Parathyroid adenoma (tissue), 2 donors: ENCODE measurements around the gene CLEC3B.

Source experiments
- H2AFZ ChIP-seq: fragments of 300-600 bp; sonication (generic); one replicate; pipeline ENCODE4 v1.7.0; 2017; ENCODE audit warnings: antibody characterized with exemption, mild to moderate bottlenecking
- H3K27ac ChIP-seq: fragments of 300-600 bp; sonication (generic); one replicate; pipeline ENCODE4 v1.7.0; 2017
- H3K27me3 ChIP-seq: fragments of 300-600 bp; sonication (generic); one replicate; pipeline ENCODE4 v1.7.0; 2017; ENCODE audit warnings: low read length; ENCODE audit not compliant: control insufficient read depth, insufficient read depth
- H3K36me3 ChIP-seq: fragments of 300-600 bp; sonication (generic); one replicate; pipeline ENCODE4 v1.7.0; 2017; ENCODE audit warnings: low read length; ENCODE audit not compliant: control insufficient read depth, insufficient read depth
- H3K4me1 ChIP-seq: fragments of 300-600 bp; sonication (generic); one replicate; pipeline ENCODE4 v1.7.0; 2017; ENCODE audit warnings: control low read depth
- H3K4me2 ChIP-seq: fragments of 300-600 bp; sonication (generic); one replicate; pipeline ENCODE4 v1.7.0; 2017; ENCODE audit warnings: low read length
- H3K4me3 ChIP-seq: fragments of 300-600 bp; sonication (generic); one replicate; pipeline ENCODE4 v1.7.0; 2017; ENCODE audit warnings: low read depth, low read length
- H3K79me2 ChIP-seq: fragments of 300-600 bp; sonication (generic); one replicate; pipeline ENCODE4 v1.7.0; 2017; ENCODE audit warnings: control low read depth
- H3K9ac ChIP-seq: fragments of 300-600 bp; sonication (generic); one replicate; pipeline ENCODE4 v1.7.0; 2017; ENCODE audit warnings: mild to moderate bottlenecking
- H3K9me3 ChIP-seq: fragments of 300-600 bp; sonication (generic); one replicate; pipeline ENCODE4 v1.7.0; 2017; ENCODE audit warnings: low read length; ENCODE audit not compliant: control insufficient read depth
- TF ChIP-seq, protein P1 (sequence below): fragments of 300-600 bp; sonication (generic); IDR thresholded peaks from one replicate; pipeline ENCODE4 v1.7.0; 2017; ENCODE audit warnings: antibody characterized with exemption, mild to moderate bottlenecking
- donor health status: primary hyperparathyroidism.

CLEC3B gene

DNA sequence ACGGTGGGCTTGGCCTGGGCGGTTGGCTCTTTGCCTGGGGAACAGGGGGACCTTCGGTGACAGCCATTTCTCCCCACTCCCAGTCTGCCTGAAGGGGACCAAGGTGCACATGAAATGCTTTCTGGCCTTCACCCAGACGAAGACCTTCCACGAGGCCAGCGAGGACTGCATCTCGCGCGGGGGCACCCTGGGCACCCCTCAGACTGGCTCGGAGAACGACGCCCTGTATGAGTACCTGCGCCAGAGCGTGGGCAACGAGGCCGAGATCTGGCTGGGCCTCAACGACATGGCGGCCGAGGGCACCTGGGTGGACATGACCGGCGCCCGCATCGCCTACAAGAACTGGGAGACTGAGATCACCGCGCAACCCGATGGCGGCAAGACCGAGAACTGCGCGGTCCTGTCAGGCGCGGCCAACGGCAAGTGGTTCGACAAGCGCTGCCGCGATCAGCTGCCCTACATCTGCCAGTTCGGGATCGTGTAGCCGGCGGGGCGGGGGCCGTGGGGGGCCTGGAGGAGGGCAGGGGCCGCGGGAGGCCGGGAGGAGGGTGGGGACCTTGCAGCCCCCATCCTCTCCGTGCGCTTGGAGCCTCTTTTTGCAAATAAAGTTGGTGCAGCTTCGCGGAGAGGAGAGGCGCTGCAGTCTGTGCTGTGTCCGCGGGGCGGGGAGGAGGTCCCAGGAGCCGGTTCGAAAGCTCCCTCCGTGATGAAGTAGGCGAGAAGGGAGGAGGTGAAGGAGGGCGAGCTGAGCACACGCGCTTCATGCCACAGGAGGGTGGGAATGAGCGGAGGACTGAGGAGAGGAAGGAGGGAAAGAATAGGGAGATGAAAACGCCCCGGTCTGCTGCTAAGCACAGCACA lies 9.6 kb downstream of the CLEC3B start:
- H2AFZ ChIP-seq: peak overlapping the region; percentile 56
- peak overlapping the region; percentile 24 for H3K4me2 ChIP-seq
- no peak overlapping the region for H3K9ac ChIP-seq
- H3K9me3 ChIP-seq: no peaks in the 10 kb centered on the region
- TF ChIP-seq, protein P1, sequence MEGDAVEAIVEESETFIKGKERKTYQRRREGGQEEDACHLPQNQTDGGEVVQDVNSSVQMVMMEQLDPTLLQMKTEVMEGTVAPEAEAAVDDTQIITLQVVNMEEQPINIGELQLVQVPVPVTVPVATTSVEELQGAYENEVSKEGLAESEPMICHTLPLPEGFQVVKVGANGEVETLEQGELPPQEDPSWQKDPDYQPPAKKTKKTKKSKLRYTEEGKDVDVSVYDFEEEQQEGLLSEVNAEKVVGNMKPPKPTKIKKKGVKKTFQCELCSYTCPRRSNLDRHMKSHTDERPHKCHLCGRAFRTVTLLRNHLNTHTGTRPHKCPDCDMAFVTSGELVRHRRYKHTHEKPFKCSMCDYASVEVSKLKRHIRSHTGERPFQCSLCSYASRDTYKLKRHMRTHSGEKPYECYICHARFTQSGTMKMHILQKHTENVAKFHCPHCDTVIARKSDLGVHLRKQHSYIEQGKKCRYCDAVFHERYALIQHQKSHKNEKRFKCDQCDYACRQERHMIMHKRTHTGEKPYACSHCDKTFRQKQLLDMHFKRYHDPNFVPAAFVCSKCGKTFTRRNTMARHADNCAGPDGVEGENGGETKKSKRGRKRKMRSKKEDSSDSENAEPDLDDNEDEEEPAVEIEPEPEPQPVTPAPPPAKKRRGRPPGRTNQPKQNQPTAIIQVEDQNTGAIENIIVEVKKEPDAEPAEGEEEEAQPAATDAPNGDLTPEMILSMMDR: no peak
- no peaks in the 10 kb centered on the region for H3K27me3 ChIP-seq
- H3K27ac ChIP-seq: peak overlapping the region; percentile 24
- no peaks in the 10 kb centered on the region for H3K79me2 ChIP-seq
- H3K4me3 ChIP-seq: no peak overlapping the region
- peaks cover 5% of the 10 kb centered on the region for H3K4me1 ChIP-seq
- no peaks in the 10 kb centered on the region for H3K36me3 ChIP-seq

DNA sequence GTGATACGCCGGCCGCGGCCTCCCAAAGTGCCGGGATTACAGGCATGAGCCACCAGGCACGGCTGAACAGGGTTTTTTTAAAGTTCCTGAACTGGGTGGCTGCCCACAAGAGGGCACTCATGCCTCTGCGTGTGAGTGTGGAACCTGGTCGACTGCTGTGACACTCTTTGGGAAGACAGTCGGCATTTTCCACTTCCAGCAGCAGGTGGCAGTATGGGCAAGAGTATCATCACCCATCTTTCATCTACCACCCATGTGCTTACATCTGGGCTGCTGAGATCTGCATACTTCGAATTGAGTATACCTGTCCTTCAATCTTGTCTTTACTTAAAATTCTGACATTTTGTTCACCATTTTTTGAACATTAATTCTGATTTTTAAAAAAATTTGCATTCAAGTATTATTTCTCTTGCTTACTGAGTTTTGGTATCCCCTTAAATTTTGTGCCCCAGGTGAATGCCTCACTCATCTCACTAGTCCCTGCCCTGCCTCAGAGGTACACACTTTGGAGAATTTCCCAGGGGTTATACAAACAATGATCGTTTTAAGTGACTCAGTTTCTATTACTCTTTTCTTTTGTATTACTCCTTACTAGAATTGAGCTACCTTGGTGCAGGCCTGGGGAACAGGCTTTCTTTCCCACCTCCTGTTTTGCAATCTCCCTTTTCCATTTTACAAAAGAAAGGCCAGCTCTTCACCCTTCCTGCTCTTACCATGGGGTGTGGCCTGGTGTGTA lies 11.8 kb downstream of the CLEC3B start:
- Histone ChIP-seq H3K4me1 (peaks cover 5% of the 10 kb centered on the region), H3K27me3 (no peaks in the 10 kb centered on the region), H3K4me3 (no peak overlapping the region), H2AFZ (peak overlapping the region; percentile 25), H3K36me3 (no peaks in the 10 kb centered on the region), H3K4me2 (no peak overlapping the region), H3K79me2 (no peaks in the 10 kb centered on the region), H3K9me3 (no peaks in the 10 kb centered on the region), H3K27ac (no peak overlapping the region), H3K9ac (no peak overlapping the region)
- TF ChIP-seq, protein P1: peak; percentile 93

DNA sequence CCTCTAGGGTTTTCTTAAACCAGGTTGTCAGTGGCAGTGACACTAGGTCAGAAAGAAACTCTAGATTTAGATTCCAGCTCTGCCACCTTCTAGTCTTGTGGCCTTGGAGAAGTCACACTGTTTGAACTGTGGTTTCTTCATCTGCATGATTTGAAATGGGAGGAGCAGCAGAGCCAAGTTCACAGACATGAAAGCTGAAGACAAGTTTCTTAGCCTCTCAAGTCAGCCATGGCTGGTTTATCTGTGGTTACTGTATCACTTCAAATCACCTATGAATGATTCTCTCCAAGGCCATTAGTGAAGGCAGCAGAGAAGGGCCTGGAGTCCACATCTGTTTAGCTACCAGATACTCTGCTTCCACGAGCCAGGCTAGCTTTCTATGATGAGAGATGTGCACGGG lies 15.6 kb downstream of the CLEC3B start:
- H3K4me2 ChIP-seq: no peak overlapping the region

DNA sequence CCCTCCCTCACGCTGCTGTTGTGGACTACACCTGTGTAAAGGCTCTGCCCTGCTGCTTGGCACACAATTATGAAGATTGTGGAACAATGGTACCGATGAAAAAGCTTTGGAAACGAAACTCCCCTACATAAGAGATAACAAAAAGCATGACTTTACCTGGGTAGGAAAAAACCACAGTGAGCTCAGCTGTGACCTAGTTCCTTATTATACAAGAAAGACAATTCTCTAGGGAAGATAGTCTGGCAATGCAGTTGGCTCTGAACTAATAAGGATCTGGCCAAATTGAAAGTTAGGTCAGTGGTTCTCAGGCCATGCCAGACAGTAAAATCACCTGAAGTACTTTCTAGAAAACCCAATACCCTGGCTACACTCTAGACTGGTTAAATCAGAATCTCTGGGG lies 16.1 kb downstream of the CLEC3B start:
- Histone ChIP-seq H3K4me2 (no peak overlapping the region), H3K36me3 (no peaks in the 10 kb centered on the region), H3K27me3 (no peaks in the 10 kb centered on the region), H3K9ac (no peak overlapping the region), H3K27ac (no peak overlapping the region), H2AFZ (no peak overlapping the region), H3K9me3 (no peaks in the 10 kb centered on the region), H3K79me2 (no peaks in the 10 kb centered on the region), H3K4me3 (no peak overlapping the region), H3K4me1 (no peaks in the 10 kb centered on the region)
- TF ChIP-seq, protein P1: no peak

More for the DNA sequence above, 15.6 kb downstream of the CLEC3B start:
- Histone ChIP-seq H3K79me2 (no peaks in the 10 kb centered on the region), H2AFZ (no peak overlapping the region), H3K36me3 (no peaks in the 10 kb centered on the region), H3K27ac (no peak overlapping the region), H3K9ac (no peak overlapping the region), H3K27me3 (no peaks in the 10 kb centered on the region), H3K4me3 (no peak overlapping the region), H3K4me1 (no peaks in the 10 kb centered on the region), H3K9me3 (no peaks in the 10 kb centered on the region)
- TF ChIP-seq, protein P1: no peak
